ENCODE data around the gene FAM110A. TPM values are rescaled to one million over a fixed set of nuclear protein-coding genes. Genes with fewer than 3 reads are reported as not detected.

The FAM110A gene
- total and polyA plus RNA-seq, 11 donors = 1.2 to 8.1 (median 2.3) TPM

- ATAC-seq (no peak), DNase-seq (no peak)
- H3K27me3 ChIP-seq = no peaks in the 10 kb centered on the region
- no peaks in the 10 kb centered on the region for H3K9me3 ChIP-seq
- intact Hi-C loops (cut with DNase I) = no loop called here
- 63 to 74% (median 68%) methylated on average over 11 of the region's 11 CpGs for WGBS, 4 donors
- TF ChIP-seq CTCF (IDR thresholded peaks at IDR 0.05) = no peak
- no peak for TF ChIP-seq POLR2A (IDR thresholded peaks at IDR 0.05)
- H3K36me3 ChIP-seq = no peaks in the 10 kb centered on the region
- H3K27ac ChIP-seq = no peak overlapping the region
- peaks cover 0 to 24% (median 0%) of the 10 kb centered on the region in 12 donors for H3K4me1 ChIP-seq
- H3K4me3 ChIP-seq = no peak overlapping the region
Observed at GRCh38 chr20:855466-856360, 22.2 kb downstream of the FAM110A start.

GRCh38 chr20:856361-856775 is 22.9 kb downstream of the FAM110A start:
- intact Hi-C loops (cut with DNase I) = no loop called here
- TF ChIP-seq CTCF (IDR thresholded peaks at IDR 0.05) = no peak
- TF ChIP-seq POLR2A (IDR thresholded peaks at IDR 0.05) = no peak
- WGBS, 4 donors = 58 to 74% (median 69%) methylated on average over 12 of the region's 12 CpGs
- no peak overlapping the region for H3K4me3 ChIP-seq
- H3K27ac ChIP-seq = no peak overlapping the region
- DNase-seq = no peak
- no peaks in the 10 kb centered on the region for H3K9me3 ChIP-seq
- peaks cover 0 to 24% (median 0%) of the 10 kb centered on the region in 12 donors for H3K4me1 ChIP-seq
- no peaks in the 10 kb centered on the region for H3K36me3 ChIP-seq
- no peak for ATAC-seq
- H3K27me3 ChIP-seq = no peaks in the 10 kb centered on the region

GRCh38 chr20:858011-858410 is 24.5 kb downstream of the FAM110A start:
- ATAC-seq (no peak), DNase-seq (no peak)
- Histone ChIP-seq H3K27me3 (no peaks in the 10 kb centered on the region), H3K4me3 (no peak overlapping the region), H3K9me3 (no peaks in the 10 kb centered on the region), H3K36me3 (no peaks in the 10 kb centered on the region), H3K27ac (no peak overlapping the region), H3K4me1 (peaks cover 0 to 24% (median 0%) of the 10 kb centered on the region in 12 donors)
- no peak for TF ChIP-seq POLR2A (IDR thresholded peaks at IDR 0.05)
- no peak for TF ChIP-seq CTCF (IDR thresholded peaks at IDR 0.05)
- intact Hi-C loops (cut with DNase I) = no loop called here
- WGBS, 4 donors = 80 to 89% (median 87%) methylated on average over 6 of the region's 6 CpGs

GRCh38 chr20:859751-860231 is 26.3 kb downstream of the FAM110A start:
- no peak for ATAC-seq

More at GRCh38 chr20:859751-860231, 26.3 kb downstream of the FAM110A start:
- H3K36me3 ChIP-seq = no peaks in the 10 kb centered on the region
- no peak for TF ChIP-seq POLR2A (IDR thresholded peaks at IDR 0.05)
- no peak for TF ChIP-seq CTCF (IDR thresholded peaks at IDR 0.05)
- peaks cover 0 to 24% (median 0%) of the 10 kb centered on the region in 12 donors for H3K4me1 ChIP-seq
- intact Hi-C loops (cut with DNase I) = no loop called here
- no peaks in the 10 kb centered on the region for H3K9me3 ChIP-seq
- WGBS, 4 donors = 49 to 60% (median 51%) methylated on average over 3 of the region's 3 CpGs
- no peak for DNase-seq
- no peak overlapping the region for H3K27ac ChIP-seq
- H3K4me3 ChIP-seq = no peak overlapping the region
- no peaks in the 10 kb centered on the region for H3K27me3 ChIP-seq
